ENCODE results near the gene EPN1. TPM values are rescaled to one million over a fixed set of nuclear protein-coding genes. Genes with fewer than 3 reads are reported as not detected.
"Not testable (repeated sequence)": the region's sequence is repeated elsewhere in the genome, so short reads cannot be mapped to it uniquely, and the experiment has no call there.

Gene EPN1
- total and polyA plus RNA-seq, 3 experiments from 2014 or later: 20.2 to 40.2 (median 39.0) TPM

DNA sequence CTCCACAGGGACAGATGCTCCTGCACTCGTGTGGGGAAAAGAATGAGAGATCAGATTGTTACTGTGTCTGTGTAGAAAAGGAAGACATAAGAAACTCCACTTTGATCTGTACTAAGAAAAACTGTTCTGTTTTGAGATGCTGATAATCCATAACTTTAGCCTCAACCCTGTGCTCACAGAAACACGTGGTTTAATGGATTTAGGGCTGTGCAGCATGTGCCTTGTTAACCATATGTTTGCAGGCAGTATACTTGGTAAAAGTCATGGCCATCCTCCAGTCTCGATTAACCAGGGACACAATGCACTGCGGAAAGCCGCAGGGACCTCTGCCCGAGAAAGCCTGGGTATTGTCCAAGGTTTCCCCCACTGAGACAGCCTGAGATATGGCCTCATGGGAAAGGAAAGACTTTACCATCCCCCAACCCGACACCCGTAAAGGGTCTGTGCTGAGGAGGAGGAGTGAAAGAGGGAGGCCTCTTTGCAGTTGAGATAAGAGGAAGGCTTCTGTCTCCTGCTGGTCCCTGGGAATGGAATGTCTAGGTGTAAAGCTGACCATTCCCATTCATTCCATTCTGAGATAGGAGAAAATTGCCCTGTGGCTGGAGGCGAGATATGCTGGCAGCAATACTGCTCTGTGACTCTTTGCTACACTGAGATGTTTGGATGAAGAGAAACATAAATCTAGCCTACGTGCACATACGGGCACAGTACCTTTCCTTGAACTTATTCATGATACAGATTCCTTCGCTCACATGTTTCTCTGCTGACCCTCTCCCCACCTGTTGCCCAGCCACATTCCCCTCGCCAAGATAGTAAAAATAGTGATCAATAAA is 43.1 kb downstream of the EPN1 start:
- DNase-seq; H3K4me3 ChIP-seq (ENCODE audit: low read length); H3K4me3 Mint-ChIP-seq; POLR2A ChIA-PET; H3K27ac ChIP-seq (ENCODE audit: low read depth, low read length); H3K9me3 ChIP-seq (ENCODE audit: low read length); H3K36me3 ChIP-seq (ENCODE audit: insufficient read depth, low read length); H3K4me1 ChIP-seq (ENCODE audit: insufficient read depth, low read length); CTCF ChIA-PET; H3K27ac Mint-ChIP-seq; H3K27me3 ChIP-seq (ENCODE audit: insufficient read depth, low read length, poor library complexity, severe bottlenecking); H3K4me1 Mint-ChIP-seq; H3K36me3 Mint-ChIP-seq: not testable (repeated sequence)
- H3K27me3 Mint-ChIP-seq: peaks cover 51 to 71% of the 10 kb centered on the region in 2 donors
- peaks cover 10 to 30% (median 25%) of the 10 kb centered on the region in 5 donors for H3K9me3 Mint-ChIP-seq

- no peak overlapping the region for H3K27ac Mint-ChIP-seq
- Histone ChIP-seq H3K9me3 (ENCODE audit: low read length) (no peaks in the 10 kb centered on the region), H3K4me3 (ENCODE audit: low read length) (no peak overlapping the region), H3K4me1 (ENCODE audit: insufficient read depth, low read length) (no peaks in the 10 kb centered on the region), H3K36me3 (ENCODE audit: insufficient read depth, low read length) (no peaks in the 10 kb centered on the region), H3K27ac (ENCODE audit: low read depth, low read length) (no peak overlapping the region), H3K27me3 (ENCODE audit: insufficient read depth, low read length, poor library complexity, severe bottlenecking) (no peaks in the 10 kb centered on the region)
- peaks cover 10 to 30% (median 25%) of the 10 kb centered on the region in 5 donors for H3K9me3 Mint-ChIP-seq
- peaks cover 0 to 4% (median 3%) of the 10 kb centered on the region in 3 donors for H3K36me3 Mint-ChIP-seq
- ChIA-PET POLR2A (no interaction called here), CTCF (no interaction called here)
- DNase-seq: no peak
- no peak overlapping the region for H3K4me3 Mint-ChIP-seq
- no peaks in the 10 kb centered on the region for H3K4me1 Mint-ChIP-seq
- peaks cover 52 to 77% of the 10 kb centered on the region in 2 donors for H3K27me3 Mint-ChIP-seq
Measured at GRCh38 chr19:55720214-55720746, 45.3 kb downstream of the EPN1 start.

DNA sequence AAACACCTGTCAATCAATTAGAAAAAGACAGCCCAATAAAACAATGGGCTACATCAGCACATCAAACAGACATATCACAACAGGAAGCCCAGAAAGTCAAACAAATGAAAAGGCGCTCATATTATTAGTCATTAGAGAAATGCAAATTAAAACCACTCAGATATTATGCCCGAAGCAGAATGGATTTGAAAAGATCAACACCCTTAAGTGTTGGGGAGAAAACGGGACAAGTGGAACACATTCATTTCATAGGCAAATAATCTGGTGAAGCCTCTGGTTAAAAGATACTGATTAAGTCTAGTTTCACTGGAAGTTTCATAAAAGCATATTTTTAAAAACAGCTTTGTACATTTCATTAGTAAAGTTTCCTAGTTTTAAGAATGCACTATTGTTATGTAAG is 45.8 kb downstream of the EPN1 start:
- H3K27ac ChIP-seq (ENCODE audit: low read depth, low read length): no peak overlapping the region
- no peak overlapping the region for H3K4me3 ChIP-seq (ENCODE audit: low read length)
- H3K9me3 Mint-ChIP-seq: peaks cover 10 to 30% (median 25%) of the 10 kb centered on the region in 5 donors
- no peaks in the 10 kb centered on the region for H3K4me1 ChIP-seq (ENCODE audit: insufficient read depth, low read length)
- POLR2A ChIA-PET: no interaction called here
- no peak overlapping the region for H3K27ac Mint-ChIP-seq
- H3K4me3 Mint-ChIP-seq: no peak overlapping the region
- no peaks in the 10 kb centered on the region for H3K36me3 ChIP-seq (ENCODE audit: insufficient read depth, low read length)
- peaks cover 54 to 77% of the 10 kb centered on the region in 2 donors for H3K27me3 Mint-ChIP-seq
- H3K4me1 Mint-ChIP-seq: no peaks in the 10 kb centered on the region
- no peaks in the 10 kb centered on the region for H3K27me3 ChIP-seq (ENCODE audit: insufficient read depth, low read length, poor library complexity, severe bottlenecking)
- peaks cover 0 to 4% (median 3%) of the 10 kb centered on the region in 3 donors for H3K36me3 Mint-ChIP-seq
- CTCF ChIA-PET: no interaction called here
- no peaks in the 10 kb centered on the region for H3K9me3 ChIP-seq (ENCODE audit: low read length)
- DNase-seq: no peak

DNA sequence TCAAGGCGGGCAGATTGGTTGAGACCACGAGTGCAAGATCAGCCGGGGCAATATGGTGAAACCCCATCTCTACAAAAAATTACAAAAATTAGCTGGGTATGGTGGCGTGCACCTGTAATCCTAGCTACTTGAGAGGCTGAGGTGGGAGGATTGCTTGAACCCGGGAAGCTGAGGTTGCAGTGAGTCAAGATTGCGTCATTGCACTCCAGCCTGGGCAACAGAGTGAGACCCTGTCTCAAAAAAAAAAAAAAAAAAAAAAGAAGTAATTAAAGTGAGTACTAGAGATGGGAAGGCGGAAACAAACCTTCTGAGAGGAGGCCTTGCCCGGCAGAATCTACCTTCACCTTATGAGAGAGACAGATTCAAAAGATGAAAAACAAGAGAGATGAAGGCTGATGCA is 48.5 kb downstream of the EPN1 start:
- H3K36me3 ChIP-seq (ENCODE audit: insufficient read depth, low read length): no peaks in the 10 kb centered on the region
- no peak overlapping the region for H3K4me3 Mint-ChIP-seq
- peaks cover 0 to 4% (median 3%) of the 10 kb centered on the region in 3 donors for H3K36me3 Mint-ChIP-seq
- no peaks in the 10 kb centered on the region for H3K4me1 Mint-ChIP-seq
- ChIA-PET POLR2A (interaction anchor here (0.7 kb wide), 1 partner anchor 544 kb away, joined by 8 read pairs; no protein-coding TSS in a partner anchor), CTCF (no interaction called here)
- H3K27ac Mint-ChIP-seq: no peak overlapping the region
- no peaks in the 10 kb centered on the region for H3K4me1 ChIP-seq (ENCODE audit: insufficient read depth, low read length)
- no peaks in the 10 kb centered on the region for H3K9me3 ChIP-seq (ENCODE audit: low read length)
- no peaks in the 10 kb centered on the region for H3K27me3 ChIP-seq (ENCODE audit: insufficient read depth, low read length, poor library complexity, severe bottlenecking)
- H3K4me3 ChIP-seq (ENCODE audit: low read length): no peak overlapping the region
- no peak for DNase-seq
- peaks cover 10 to 30% (median 25%) of the 10 kb centered on the region in 5 donors for H3K9me3 Mint-ChIP-seq
- H3K27ac ChIP-seq (ENCODE audit: low read depth, low read length): no peak overlapping the region
- H3K27me3 Mint-ChIP-seq: peaks cover 42 to 59% of the 10 kb centered on the region in 2 donors

DNA sequence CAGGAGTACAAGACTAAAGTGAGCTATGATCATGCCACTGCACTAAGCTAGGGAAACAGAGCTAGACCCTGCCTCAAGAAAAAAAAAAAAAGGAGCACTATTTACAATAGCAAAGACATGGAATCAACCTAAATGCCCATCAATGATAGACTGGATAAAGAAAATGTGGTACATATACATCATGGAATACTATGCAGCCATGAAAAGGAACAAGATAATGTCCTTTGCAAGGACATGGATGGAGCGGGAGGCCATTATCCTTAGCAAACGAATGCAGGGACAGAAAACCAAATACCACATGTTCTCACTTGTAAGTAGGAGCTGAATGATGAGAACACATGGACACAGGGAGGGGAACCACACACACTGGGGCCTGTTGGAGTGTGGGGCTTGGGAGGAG is 55.4 kb downstream of the EPN1 start:
- H3K4me3 Mint-ChIP-seq; POLR2A ChIA-PET; DNase-seq; H3K27ac ChIP-seq (ENCODE audit: low read depth, low read length); H3K27ac Mint-ChIP-seq; H3K4me1 ChIP-seq (ENCODE audit: insufficient read depth, low read length); H3K4me3 ChIP-seq (ENCODE audit: low read length); CTCF ChIA-PET; H3K36me3 Mint-ChIP-seq; H3K27me3 ChIP-seq (ENCODE audit: insufficient read depth, low read length, poor library complexity, severe bottlenecking); H3K9me3 Mint-ChIP-seq; H3K4me1 Mint-ChIP-seq; H3K36me3 ChIP-seq (ENCODE audit: insufficient read depth, low read length); H3K9me3 ChIP-seq (ENCODE audit: low read length): not testable (repeated sequence)
- peaks cover 10 to 13% of the 10 kb centered on the region in 2 donors for H3K27me3 Mint-ChIP-seq

GRCh38 chr19:55738302-55738701 is 63.3 kb downstream of the EPN1 start, which contains the start of gene NLRP9:
TSS of gene NLRP9 (minus strand) at chr19:55738402. CDS start at chr19:55738374, 28 bp downstream.
- DNase-seq: no peak
- no peak within 1 kb of the TSS for H3K4me3 Mint-ChIP-seq
- Histone ChIP-seq H3K27me3 (ENCODE audit: insufficient read depth, low read length, poor library complexity, severe bottlenecking) (no peaks in the 10 kb centered on the region), H3K27ac (ENCODE audit: low read depth, low read length) (no peak within 1 kb of the TSS), H3K36me3 (ENCODE audit: insufficient read depth, low read length) (no peaks in the 10 kb centered on the region), H3K4me3 (ENCODE audit: low read length) (no peak within 1 kb of the TSS), H3K9me3 (ENCODE audit: low read length) (no peaks in the 10 kb centered on the region), H3K4me1 (ENCODE audit: insufficient read depth, low read length) (no peaks in the 10 kb centered on the region)
- ChIA-PET CTCF (no interaction called here), POLR2A (no interaction called here)
- no peaks in the 10 kb centered on the region for H3K4me1 Mint-ChIP-seq
- H3K36me3 Mint-ChIP-seq: no peaks in the 10 kb centered on the region
- no peaks in the 10 kb centered on the region for H3K9me3 Mint-ChIP-seq
- no peak within 1 kb of the TSS for H3K27ac Mint-ChIP-seq
- peaks cover 8 to 32% of the 10 kb centered on the region in 2 donors for H3K27me3 Mint-ChIP-seq

GRCh38 chr19:55750715-55751114 is 75.7 kb downstream of the EPN1 start:
- H3K36me3 Mint-ChIP-seq: no peaks in the 10 kb centered on the region
- H3K27me3 Mint-ChIP-seq: peaks cover 0 to 14% of the 10 kb centered on the region in 2 donors
- DNase-seq: no peak
- Histone ChIP-seq H3K27ac (ENCODE audit: low read depth, low read length) (no peak overlapping the region), H3K36me3 (ENCODE audit: insufficient read depth, low read length) (no peaks in the 10 kb centered on the region), H3K27me3 (ENCODE audit: insufficient read depth, low read length, poor library complexity, severe bottlenecking) (no peaks in the 10 kb centered on the region), H3K9me3 (ENCODE audit: low read length) (no peaks in the 10 kb centered on the region), H3K4me1 (ENCODE audit: insufficient read depth, low read length) (no peaks in the 10 kb centered on the region), H3K4me3 (ENCODE audit: low read length) (no peak overlapping the region)
- ChIA-PET CTCF (no interaction called here), POLR2A (no interaction called here)
- no peak overlapping the region for H3K27ac Mint-ChIP-seq
- H3K4me1 Mint-ChIP-seq: no peaks in the 10 kb centered on the region
- H3K9me3 Mint-ChIP-seq: peaks cover 0 to 5% (median 0%) of the 10 kb centered on the region in 5 donors
- H3K4me3 Mint-ChIP-seq: no peak overlapping the region

DNA sequence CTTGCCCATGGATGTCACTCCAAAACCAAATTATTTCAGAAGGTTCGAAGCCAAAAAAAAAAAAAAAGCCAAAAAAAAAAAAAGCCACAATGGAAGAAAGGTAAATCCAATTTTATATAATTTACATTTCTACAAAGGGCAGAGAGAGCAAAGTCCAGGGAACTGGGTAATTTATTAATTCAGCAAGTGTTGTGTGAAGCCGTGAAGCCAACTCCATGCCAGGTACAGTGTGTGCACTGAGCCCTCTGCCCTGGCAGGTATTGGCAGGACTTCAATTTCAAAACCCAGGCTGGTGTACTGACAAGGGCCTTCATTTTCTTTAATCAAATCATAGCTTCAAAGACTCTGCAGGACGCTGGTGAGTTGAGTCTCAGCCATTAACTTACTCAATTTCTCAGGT is 78.4 kb downstream of the EPN1 start:
- no peak overlapping the region for H3K27ac Mint-ChIP-seq
- Histone ChIP-seq H3K27me3 (ENCODE audit: insufficient read depth, low read length, poor library complexity, severe bottlenecking) (no peaks in the 10 kb centered on the region), H3K9me3 (ENCODE audit: low read length) (no peaks in the 10 kb centered on the region), H3K27ac (ENCODE audit: low read depth, low read length) (no peak overlapping the region), H3K36me3 (ENCODE audit: insufficient read depth, low read length) (no peaks in the 10 kb centered on the region), H3K4me3 (ENCODE audit: low read length) (no peak overlapping the region), H3K4me1 (ENCODE audit: insufficient read depth, low read length) (no peaks in the 10 kb centered on the region)
- no peaks in the 10 kb centered on the region for H3K4me1 Mint-ChIP-seq
- POLR2A ChIA-PET: no interaction called here
- DNase-seq: no peak
- peaks cover 3 to 20% of the 10 kb centered on the region in 2 donors for H3K27me3 Mint-ChIP-seq
- CTCF ChIA-PET: no interaction called here
- H3K9me3 Mint-ChIP-seq: peaks cover 0 to 5% (median 0%) of the 10 kb centered on the region in 5 donors
- H3K36me3 Mint-ChIP-seq: no peaks in the 10 kb centered on the region
- H3K4me3 Mint-ChIP-seq: no peak overlapping the region

All from CD8-positive, alpha-beta memory T cell (primary cell).